Body of pancreas (tissue), 4 donors: ENCODE results near the gene ZNF140. TPM values are rescaled to one million over a fixed set of nuclear protein-coding genes. Genes with fewer than 3 reads are reported as not detected.

ENCODE experiments used
- ATAC-seq: fragments of 150-250 bp; one replicate; pipeline ENCODE4 v1.9.1; 2016
- DNase-seq, 4 donors: peaks; one replicate each; pipeline ENCODE4 v3.0.0-alpha.2; 2019
- H3K27ac ChIP-seq, 4 donors: fragments of 200-600 bp; sonication (generic); 1 replicate in 3 of 4; 2 replicates in 1 of 4; pipeline versions ENCODE4 v1.5.1 to v1.6.1; 2016 to 2019; ENCODE audit warnings: mild to moderate bottlenecking in 1 of 4, mixed read lengths in 1 of 4, moderate library complexity in 1 of 4
- H3K27me3 ChIP-seq, 2 donors: fragments of 200-600 bp; sonication (generic); one replicate each; pipeline ENCODE4 v1.6.0; 2016; ENCODE audit warnings: mild to moderate bottlenecking in 1 of 2
- H3K36me3 ChIP-seq, 2 donors: fragments of 200-600 bp; sonication (generic); replicated peaks in 1 of 2; 2 replicates each; pipeline ENCODE4 v1.5.1; 2016; ENCODE audit warnings: low read depth in 2 of 2; ENCODE audit not compliant: insufficient read depth in 1 of 2
- H3K4me1 ChIP-seq: fragments of 200-600 bp; sonication (generic); one replicate; pipeline ENCODE4 v1.6.0; 2016
- H3K4me3 ChIP-seq, 2 donors: fragments of 200-600 bp; sonication (generic); 1 replicate in 1 of 2; 2 replicates in 1 of 2; pipeline ENCODE4 v1.5.1; 2016 to 2019
- H3K9me3 ChIP-seq, 3 donors: fragments of 200-600 bp; sonication (generic); 1 replicate in 2 of 3; 2 replicates in 1 of 3; pipeline ENCODE4 v1.5.1; 2016
- CTCF ChIP-seq, 7 experiments: fragments of 450-650 bp in 4 of 7; fragments of 200-600 bp in 3 of 7; sonication (generic) in 3 of 7; IDR thresholded peaks; one replicate each; pipeline ENCODE4 v1.5.1; 2016 to 2019; ENCODE audit warnings: antibody characterized with exemption in 7 of 7
- POLR2A ChIP-seq, 3 donors: fragments of 450-650 bp; IDR thresholded peaks; one replicate each; pipeline ENCODE4 v1.6.1; 2016; ENCODE audit warnings: antibody characterized with exemption in 3 of 3, mild to moderate bottlenecking in 2 of 3
- WGBS, 2 donors: methylation state at CpG; one replicate each; pipeline ENCODE4 v1.1.5; 2017; 5-methylcytosine and 5-hydroxymethylcytosine counted together
- intact Hi-C: fragments of 100-400 bp; cut with DNase I; formaldehyde crosslinking; loops from one replicate; pipeline ENCODE4 v1.15.1; 2023
- total RNA-seq, 2 donors: library from RNA; depleted of rRNA; stranded (reverse); fragments of >200 nt; gene quantifications; one replicate each; pipeline ENCODE4 v1.1.0, GENCODE V29; 2016

ZNF140 gene
- total RNA-seq, result 10 to 100 TPM; 12.9 to 14.3 TPM

- Histone ChIP-seq H3K9me3 (peaks cover 0 to 51% (median 3%) of the 10 kb centered on the region in 3 donors), H3K36me3 (peaks cover 9 to 16% of the 10 kb centered on the region in 2 donors), H3K27ac (peak within 1 kb of the TSS; percentile 88 to 98 (median 95)), H3K4me3 (peak within 1 kb of the TSS; percentile 24 to 85), H3K27me3 (no peaks in the 10 kb centered on the region), H3K4me1 (peaks cover 20% of the 10 kb centered on the region)
- intact Hi-C loops, result no loop called here
- DNase-seq (peak; percentile 95 to 98 (median 96)), ATAC-seq (peak; percentile 80)
- TF ChIP-seq CTCF (IDR thresholded peaks at IDR 0.05) (peak in 4 of 7 experiments; percentile 35 to 50 (median 46)), POLR2A (IDR thresholded peaks at IDR 0.05) (peak; percentile 53 to 79 (median 77))
- WGBS, 2 donors, result 0% methylated on average over 14 to 69 of the region's 69 CpGs
These were observed at the start of gene ZNF140 for GRCh38 chr12:133080368-133081158. Gene ZNF140, plus strand, starts transcription at chr12:133080923. Its CDS starts 398 bp downstream, at chr12:133081321.

- Histone ChIP-seq H3K4me1 (peaks cover 4% of the 10 kb centered on the region), H3K4me3 (peak within 1 kb of the TSS; percentile 59 to 73), H3K27ac (peak within 1 kb of the TSS; percentile 84 to 95 (median 92)), H3K27me3 (no peaks in the 10 kb centered on the region), H3K9me3 (peaks cover 0 to 16% (median 0%) of the 10 kb centered on the region in 3 donors), H3K36me3 (peaks cover 8 to 9% of the 10 kb centered on the region in 2 donors)
- intact Hi-C loops, result no loop called here
- ATAC-seq (peak; percentile 98), DNase-seq (peak; percentile 96 to 98 (median 98))
- WGBS, 2 donors, result 0 to 1% methylated on average over 18 to 81 of the region's 103 CpGs
- peak; percentile 45 to 70 (median 63) for TF ChIP-seq POLR2A (IDR thresholded peaks at IDR 0.05)
- TF ChIP-seq CTCF (IDR thresholded peaks at IDR 0.05), result peak in 1 of 7 experiments; percentile 21
These were observed 43.3 kb upstream of the ZNF140 start, which contains the start of gene ZNF84 for GRCh38 chr12:133037207-133038005. Gene ZNF84, plus strand, starts transcription at chr12:133037509. Its CDS starts 3,959 bp downstream, at chr12:133041468.

GRCh38 chr12:133038118-133038709 lies 42.5 kb upstream of the ZNF140 start:
- peaks cover 0 to 24% (median 0%) of the 10 kb centered on the region in 3 donors for H3K9me3 ChIP-seq
- 40 to 41% methylated on average over 4 of the region's 4 CpGs for WGBS, 2 donors

More at GRCh38 chr12:133038118-133038709, 42.5 kb upstream of the ZNF140 start:
- no peaks in the 10 kb centered on the region for H3K27me3 ChIP-seq
- intact Hi-C loops, result no loop called here
- ATAC-seq, result no peak
- H3K27ac ChIP-seq, result peak overlapping the region in 3 of 4 donors; percentile 90 to 95 (median 94)
- no peak for DNase-seq
- H3K4me3 ChIP-seq, result peak overlapping the region in 1 of 2 donors; percentile 59
- TF ChIP-seq POLR2A (IDR thresholded peaks at IDR 0.05), result no peak
- no peak for TF ChIP-seq CTCF (IDR thresholded peaks at IDR 0.05)
- H3K4me1 ChIP-seq, result peaks cover 4% of the 10 kb centered on the region
- H3K36me3 ChIP-seq, result peaks cover 10% of the 10 kb centered on the region in 2 donors
